ENCODE data around the gene PLCD1. TPM values are rescaled to one million over a fixed set of nuclear protein-coding genes. Genes with fewer than 3 reads are reported as not detected.

PLCD1 gene
- total and polyA plus RNA-seq, 2 of the 13 experiments (the other 11 are each of a cell fraction or from before 2014, with no cell fraction given), result 10.1 to 12.4 TPM

GRCh38 chr3:38005076-38006020 is 24.1 kb downstream of the PLCD1 start (continued):
- TF ChIP-seq BCLAF1 (IDR thresholded peaks at IDR 0.05) (no peak), ZNF18 (CRISPR knock-in tag; IDR thresholded peaks at IDR 0.05; ENCODE audit: insufficient replicate concordance) (peak; percentile 67), YY1 (IDR thresholded peaks at IDR 0.05; ENCODE audit: insufficient read depth, insufficient replicate concordance, low read depth, low read length) (peak; percentile 47), SYNCRIP (IDR thresholded peaks at IDR 0.05; ENCODE audit: insufficient read depth, low read depth, low read length) (no peak), ZNF543 (CRISPR knock-in tag; IDR thresholded peaks at IDR 0.05) (peak; percentile 26; the same call in 1 of the 2 replicates), NR2F6 (IDR thresholded peaks at IDR 0.05) (peak; percentile 64), NR2F6 (CRISPR knock-in tag; IDR thresholded peaks at IDR 0.05) (peak; percentile 68), NFKB2 (CRISPR knock-in tag; IDR thresholded peaks at IDR 0.05; ENCODE audit: borderline replicate concordance) (0 out of 2 replicates have a peak, but pooled peaks have one; percentile 35), SP5 (CRISPR knock-in tag; IDR thresholded peaks at IDR 0.05; ENCODE audit: borderline replicate concordance, low read depth) (no peak), BRCA1 (CRISPR knock-in tag; IDR thresholded peaks at IDR 0.05) (peak; percentile 52; the same call in 1 of the 2 replicates), CAMTA2 (CRISPR knock-in tag; IDR thresholded peaks at IDR 0.05; ENCODE audit: borderline replicate concordance) (0 out of 2 replicates have a peak, but pooled peaks have one; percentile 36), NR2F2 (IDR thresholded peaks at IDR 0.05; ENCODE audit: borderline replicate concordance, low read depth) (peak; percentile 65; the same call in 1 of the 2 replicates), RXRA (CRISPR knock-in tag; IDR thresholded peaks at IDR 0.05) (peak; percentile 95), STAT6 (CRISPR knock-in tag; IDR thresholded peaks at IDR 0.05; ENCODE audit: borderline replicate concordance) (0 out of 2 replicates have a peak, but pooled peaks have one; percentile 52), HNF1B (CRISPR knock-in tag; IDR thresholded peaks at IDR 0.05) (0 out of 2 replicates have a peak, but pooled peaks have one; percentile 73)
- TF ChIP-seq, protein P1, sequence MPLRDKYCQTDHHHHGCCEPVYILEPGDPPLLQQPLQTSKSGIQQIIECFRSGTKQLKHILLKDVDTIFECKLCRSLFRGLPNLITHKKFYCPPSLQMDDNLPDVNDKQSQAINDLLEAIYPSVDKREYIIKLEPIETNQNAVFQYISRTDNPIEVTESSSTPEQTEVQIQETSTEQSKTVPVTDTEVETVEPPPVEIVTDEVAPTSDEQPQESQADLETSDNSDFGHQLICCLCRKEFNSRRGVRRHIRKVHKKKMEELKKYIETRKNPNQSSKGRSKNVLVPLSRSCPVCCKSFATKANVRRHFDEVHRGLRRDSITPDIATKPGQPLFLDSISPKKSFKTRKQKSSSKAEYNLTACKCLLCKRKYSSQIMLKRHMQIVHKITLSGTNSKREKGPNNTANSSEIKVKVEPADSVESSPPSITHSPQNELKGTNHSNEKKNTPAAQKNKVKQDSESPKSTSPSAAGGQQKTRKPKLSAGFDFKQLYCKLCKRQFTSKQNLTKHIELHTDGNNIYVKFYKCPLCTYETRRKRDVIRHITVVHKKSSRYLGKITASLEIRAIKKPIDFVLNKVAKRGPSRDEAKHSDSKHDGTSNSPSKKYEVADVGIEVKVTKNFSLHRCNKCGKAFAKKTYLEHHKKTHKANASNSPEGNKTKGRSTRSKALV (CRISPR knock-in tag; IDR thresholded peaks at IDR 0.05), result 0 out of 2 replicates have a peak, but pooled peaks have one; percentile 47

All from HepG2 (cell line).